Measurements from ENCODE around the gene UBE2O.
A peak's percentile ranks its signal among the peaks of the same experiment; 100 is the strongest.

The UBE2O gene

DNA sequence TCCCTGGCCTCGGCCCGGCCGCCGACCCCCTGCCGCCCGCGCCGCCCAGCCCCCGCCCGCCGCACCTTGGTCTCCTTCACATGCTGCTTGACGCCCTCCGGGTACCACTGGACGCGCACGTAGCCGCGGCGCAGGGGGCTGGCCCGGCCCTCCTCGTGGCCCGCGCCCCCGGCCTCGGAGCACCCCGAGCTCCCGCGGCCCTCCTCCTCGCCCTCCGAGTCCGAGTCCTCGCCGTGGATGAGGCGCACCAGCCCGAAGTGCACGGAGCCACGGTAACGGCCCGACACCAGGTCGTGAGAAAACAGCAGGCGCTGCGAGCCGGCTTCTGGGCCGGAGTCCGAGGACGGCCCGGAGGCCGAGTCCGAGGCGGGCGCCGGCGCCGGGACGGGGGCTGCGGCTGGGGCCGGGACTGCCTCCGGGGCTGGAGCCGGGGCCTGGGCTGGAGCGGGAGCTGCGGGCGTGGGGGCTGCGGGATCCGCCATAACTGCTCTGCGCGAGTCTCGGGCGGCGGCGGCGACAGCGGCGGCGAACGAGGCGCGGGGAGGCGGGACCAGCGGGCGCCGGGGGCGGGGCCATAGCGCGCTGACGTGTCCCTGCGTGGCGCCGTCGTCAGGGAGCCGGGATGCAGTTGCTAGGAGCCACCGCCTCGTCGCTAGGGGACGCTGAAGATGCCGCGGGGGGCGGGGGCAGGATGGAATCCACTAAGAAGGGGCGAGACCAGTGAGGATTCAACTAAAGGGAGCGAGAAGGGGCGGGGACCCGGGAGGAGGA lies at the start of gene UBE2O:
UBE2O (minus strand) TSS at position 493 of the 771 bp plus-strand sequence; CDS start at position 482, 11 bp downstream.
- Histone ChIP-seq H3K27ac (ENCODE audit: low read length) (no peak within 1 kb of the TSS), H3K79me2 (ENCODE audit: low read length) (peaks cover 49% of the 10 kb centered on the region)

DNA sequence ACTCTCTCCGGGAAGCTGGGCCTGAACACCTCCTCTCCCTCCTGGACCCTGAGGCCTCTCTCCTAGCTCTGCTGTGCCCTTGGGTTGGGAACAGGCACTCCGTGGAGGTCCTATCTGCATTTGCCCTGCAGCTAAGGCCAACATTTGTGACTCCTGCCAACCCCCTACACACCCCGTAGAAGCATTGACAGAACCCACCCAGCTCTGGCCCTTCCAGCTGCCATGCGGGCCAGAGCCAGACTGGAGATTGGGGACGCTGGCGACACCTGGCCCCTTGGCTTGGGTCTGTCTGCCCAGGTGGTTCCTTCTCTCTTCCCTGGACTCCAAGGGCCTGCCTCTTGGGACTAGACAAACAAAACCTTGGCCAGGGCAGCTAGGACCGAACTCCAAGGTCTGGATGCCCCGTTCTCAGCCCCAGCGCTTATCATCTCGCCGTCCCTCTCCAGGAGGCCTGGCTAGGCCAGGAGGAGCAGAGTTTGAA lies 48.9 kb upstream of the UBE2O start:
- H3K27ac ChIP-seq (ENCODE audit: low read length), result peak overlapping the region; percentile 41; the same call in 1 of the 2 replicates
- no peaks in the 10 kb centered on the region for H3K9me3 ChIP-seq (replicated peaks; ENCODE audit: insufficient read depth, low read length)
- peaks cover 39% of the 10 kb centered on the region for H3K4me1 ChIP-seq (ENCODE audit: low read length)
- peak overlapping the region; percentile 62 for H3K4me3 ChIP-seq (ENCODE audit: low read length)
- peaks cover 43% of the 10 kb centered on the region for H3K79me2 ChIP-seq (ENCODE audit: low read length)
- H3K36me3 ChIP-seq (replicated peaks; ENCODE audit: insufficient read depth, low read length), result no peaks in the 10 kb centered on the region
- no peaks in the 10 kb centered on the region for H3K9me2 ChIP-seq (replicated peaks; ENCODE audit: insufficient read depth, low read length)
- H3K9ac ChIP-seq (ENCODE audit: low read length), result peak overlapping the region; percentile 49; the same call in 1 of the 2 replicates
- TF ChIP-seq EZH2phosphoT487 (IDR thresholded peaks at IDR 0.05; ENCODE audit: low read length) (no peak), EZH2 (optimal IDR thresholded peaks at IDR 0.05; ENCODE audit: low read depth, low read length) (no peak)
- TF ChIP-seq, protein P1, sequence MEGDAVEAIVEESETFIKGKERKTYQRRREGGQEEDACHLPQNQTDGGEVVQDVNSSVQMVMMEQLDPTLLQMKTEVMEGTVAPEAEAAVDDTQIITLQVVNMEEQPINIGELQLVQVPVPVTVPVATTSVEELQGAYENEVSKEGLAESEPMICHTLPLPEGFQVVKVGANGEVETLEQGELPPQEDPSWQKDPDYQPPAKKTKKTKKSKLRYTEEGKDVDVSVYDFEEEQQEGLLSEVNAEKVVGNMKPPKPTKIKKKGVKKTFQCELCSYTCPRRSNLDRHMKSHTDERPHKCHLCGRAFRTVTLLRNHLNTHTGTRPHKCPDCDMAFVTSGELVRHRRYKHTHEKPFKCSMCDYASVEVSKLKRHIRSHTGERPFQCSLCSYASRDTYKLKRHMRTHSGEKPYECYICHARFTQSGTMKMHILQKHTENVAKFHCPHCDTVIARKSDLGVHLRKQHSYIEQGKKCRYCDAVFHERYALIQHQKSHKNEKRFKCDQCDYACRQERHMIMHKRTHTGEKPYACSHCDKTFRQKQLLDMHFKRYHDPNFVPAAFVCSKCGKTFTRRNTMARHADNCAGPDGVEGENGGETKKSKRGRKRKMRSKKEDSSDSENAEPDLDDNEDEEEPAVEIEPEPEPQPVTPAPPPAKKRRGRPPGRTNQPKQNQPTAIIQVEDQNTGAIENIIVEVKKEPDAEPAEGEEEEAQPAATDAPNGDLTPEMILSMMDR (IDR thresholded peaks at IDR 0.05; ENCODE audit: low read length), result no peak
- no peaks in the 10 kb centered on the region for H4K20me1 ChIP-seq (ENCODE audit: insufficient read depth, low read length)
- no peaks in the 10 kb centered on the region for H3F3A ChIP-seq (ENCODE audit: insufficient read depth, low read length)
- DNase-seq, result no peak
- H3K4me2 ChIP-seq (ENCODE audit: low read depth, low read length), result peak overlapping the region; percentile 91
- no peaks in the 10 kb centered on the region for H3K27me3 ChIP-seq (replicated peaks; ENCODE audit: insufficient read depth, low read length)
- peak overlapping the region; percentile 91 for H2AFZ ChIP-seq (ENCODE audit: low read length)

More for the DNA sequence above, at the start of gene UBE2O:
- no peaks in the 10 kb centered on the region for H3K9me2 ChIP-seq (replicated peaks; ENCODE audit: insufficient read depth, low read length)
- peak within 1 kb of the TSS; percentile 87 for H2AFZ ChIP-seq (ENCODE audit: low read length)
- peak within 1 kb of the TSS; percentile 85 for H3K4me2 ChIP-seq (ENCODE audit: low read depth, low read length)
- no peaks in the 10 kb centered on the region for H3F3A ChIP-seq (ENCODE audit: insufficient read depth, low read length)
- H3K27me3 ChIP-seq (replicated peaks; ENCODE audit: insufficient read depth, low read length), result no peaks in the 10 kb centered on the region
- H3K36me3 ChIP-seq (replicated peaks; ENCODE audit: insufficient read depth, low read length), result no peaks in the 10 kb centered on the region
- peak within 1 kb of the TSS; percentile 89 for H3K4me3 ChIP-seq (ENCODE audit: low read length)
- peaks cover 9% of the 10 kb centered on the region for H3K4me1 ChIP-seq (ENCODE audit: low read length)
- peaks cover 14% of the 10 kb centered on the region for H4K20me1 ChIP-seq (ENCODE audit: insufficient read depth, low read length)
- H3K9me3 ChIP-seq (replicated peaks; ENCODE audit: insufficient read depth, low read length), result no peaks in the 10 kb centered on the region
- DNase-seq, result peak; percentile 90
- TF ChIP-seq EZH2 (optimal IDR thresholded peaks at IDR 0.05; ENCODE audit: low read depth, low read length), result no peak
- TF ChIP-seq, protein P1 (IDR thresholded peaks at IDR 0.05; ENCODE audit: low read length), result peak; percentile 58
- no peak for TF ChIP-seq EZH2phosphoT487 (IDR thresholded peaks at IDR 0.05; ENCODE audit: low read length)
- H3K9ac ChIP-seq (ENCODE audit: low read length), result peak within 1 kb of the TSS; percentile 82

DNA sequence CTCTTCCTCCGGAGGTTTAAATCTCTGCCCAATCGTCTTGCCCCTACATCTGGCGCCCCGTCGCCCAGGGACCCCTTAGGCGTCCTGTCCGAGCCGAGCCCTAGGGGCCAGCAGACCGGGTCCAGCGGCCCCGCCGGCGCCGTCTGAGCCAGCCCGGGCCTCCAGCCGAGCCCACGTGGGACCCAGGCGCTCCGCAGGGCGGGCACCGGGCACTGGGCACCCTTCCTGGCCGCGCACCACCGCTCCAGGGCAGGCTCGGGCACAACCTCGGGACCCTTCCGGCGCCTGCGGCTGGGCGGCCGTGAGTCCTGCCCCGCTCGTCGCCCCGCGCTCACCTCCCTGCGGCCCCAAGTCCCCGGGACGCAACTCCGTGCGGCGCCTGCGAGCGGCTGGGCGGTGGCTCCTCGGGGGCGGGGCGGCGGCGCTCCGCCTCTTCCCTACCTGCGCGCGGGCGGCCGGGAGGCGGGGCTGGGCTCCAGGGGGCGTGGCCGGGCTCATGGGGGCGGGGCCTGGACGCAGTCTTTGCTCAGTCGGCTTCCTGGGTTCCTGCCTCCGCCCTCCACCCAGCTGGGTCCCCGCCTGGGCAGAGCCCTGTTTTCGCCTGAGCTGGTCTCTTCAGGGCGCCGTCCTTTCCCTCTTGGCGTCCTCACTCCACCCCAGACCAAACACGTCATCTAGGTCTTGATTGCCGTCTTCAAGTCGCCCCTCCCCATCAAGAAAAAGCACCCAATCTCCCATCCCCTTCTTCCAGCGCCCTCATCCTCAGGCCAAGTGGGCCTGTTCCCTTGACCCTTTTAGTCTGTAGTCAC lies 48.3 kb upstream of the UBE2O start, which contains the start of gene RHBDF2:
RHBDF2 (minus strand) TSS at position 406 of the 809 bp plus-strand sequence. CDS start 19,899 bp downstream, outside the sequence.
- TF ChIP-seq EZH2 (optimal IDR thresholded peaks at IDR 0.05; ENCODE audit: low read depth, low read length), result no peak
- no peak for TF ChIP-seq EZH2phosphoT487 (IDR thresholded peaks at IDR 0.05; ENCODE audit: low read length)
- TF ChIP-seq, protein P1 (IDR thresholded peaks at IDR 0.05; ENCODE audit: low read length), result no peak
- H3K27ac ChIP-seq (ENCODE audit: low read length), result peak within 1 kb of the TSS; percentile 44; the same call in 1 of the 2 replicates

More for the DNA sequence above, 48.3 kb upstream of the UBE2O start, which contains the start of gene RHBDF2:
- peak; percentile 86 for DNase-seq
- Histone ChIP-seq H3K4me3 (ENCODE audit: low read length) (peak within 1 kb of the TSS; percentile 82), H3K9me3 (replicated peaks; ENCODE audit: insufficient read depth, low read length) (no peaks in the 10 kb centered on the region), H3F3A (ENCODE audit: insufficient read depth, low read length) (no peaks in the 10 kb centered on the region), H3K9me2 (replicated peaks; ENCODE audit: insufficient read depth, low read length) (no peaks in the 10 kb centered on the region), H3K4me1 (ENCODE audit: low read length) (peaks cover 35% of the 10 kb centered on the region), H3K4me2 (ENCODE audit: low read depth, low read length) (peak within 1 kb of the TSS; percentile 91), H2AFZ (ENCODE audit: low read length) (peak within 1 kb of the TSS; percentile 91), H3K79me2 (ENCODE audit: low read length) (peaks cover 48% of the 10 kb centered on the region), H3K36me3 (replicated peaks; ENCODE audit: insufficient read depth, low read length) (no peaks in the 10 kb centered on the region), H4K20me1 (ENCODE audit: insufficient read depth, low read length) (no peaks in the 10 kb centered on the region), H3K9ac (ENCODE audit: low read length) (peak within 1 kb of the TSS; percentile 92), H3K27me3 (replicated peaks; ENCODE audit: insufficient read depth, low read length) (no peaks in the 10 kb centered on the region)

All from MM.1S (cell line).